Skeletal muscle cell (primary cell): ENCODE results near the gene SNX21.
"Not testable (repeated sequence)": the region's sequence is repeated elsewhere in the genome, so short reads cannot be mapped to it uniquely, and the experiment has no call there.

Experiments
- DNase-seq: peaks from one replicate; pipeline ENCODE4 v3.0.0-alpha.2; 2010; ENCODE audit warnings: low read depth
- H3K4me3 ChIP-seq: 2 replicates; pipeline ENCODE4 v1.5.1; 2011; ENCODE audit warnings: low read depth, mild to moderate bottlenecking, control low read depth, low read length, moderate library complexity

SNX21 gene

GRCh38 chr20:45821947-45822346 is 11.7 kb upstream of the SNX21 start:
- no peak overlapping the region for H3K4me3 ChIP-seq
- no peak for DNase-seq

- no peak for DNase-seq
- H3K4me3 ChIP-seq, result peak overlapping the region; percentile 11
Measured at GRCh38 chr20:45822857-45823256, 10.7 kb upstream of the SNX21 start.

- H3K4me3 ChIP-seq, result no peak overlapping the region
Measured at GRCh38 chr20:45823949-45824835, 9.4 kb upstream of the SNX21 start.

DNA sequence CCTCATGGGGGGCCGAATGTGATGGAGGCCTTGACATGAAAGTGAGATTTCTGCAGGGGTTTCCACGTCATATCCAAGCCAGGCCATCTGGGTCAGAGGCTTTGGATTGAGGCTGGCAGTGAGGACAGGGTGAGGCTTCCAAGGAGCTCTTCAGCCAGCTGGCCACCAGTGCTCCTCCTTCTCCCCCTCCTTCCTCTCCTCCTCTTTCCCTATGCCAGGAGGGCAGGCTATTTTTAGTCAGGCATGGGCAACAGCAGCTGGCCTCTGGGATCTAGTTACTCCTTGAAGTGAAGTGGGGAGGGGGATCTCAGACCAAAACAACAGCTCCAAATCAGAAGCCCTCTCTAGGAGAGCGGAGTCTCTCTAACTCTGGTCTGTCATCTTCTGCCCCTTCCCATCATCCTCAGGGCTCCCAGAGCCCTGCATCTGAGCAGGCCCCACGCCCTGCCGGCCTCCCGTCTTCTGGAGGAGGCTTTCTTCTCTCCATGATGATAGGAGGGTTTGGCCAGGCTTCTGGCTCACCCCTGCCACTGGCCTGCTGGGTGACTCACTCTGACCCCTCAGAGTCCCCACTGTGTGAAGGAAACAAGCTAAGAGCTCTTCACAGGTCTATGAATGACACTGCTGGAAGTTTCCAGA is 7.1 kb upstream of the SNX21 start:
- DNase-seq, result no peak
- H3K4me3 ChIP-seq, result no peak overlapping the region

More at GRCh38 chr20:45823949-45824835, 9.4 kb upstream of the SNX21 start:
- no peak for DNase-seq

GRCh38 chr20:45827030-45827652 is 6.5 kb upstream of the SNX21 start, which contains the start of gene TNNC2:
TSS of gene TNNC2 (minus strand) at chr20:45827312. CDS start at chr20:45827248, 64 bp downstream.
- H3K4me3 ChIP-seq, result no peak within 1 kb of the TSS
- no peak for DNase-seq

DNA sequence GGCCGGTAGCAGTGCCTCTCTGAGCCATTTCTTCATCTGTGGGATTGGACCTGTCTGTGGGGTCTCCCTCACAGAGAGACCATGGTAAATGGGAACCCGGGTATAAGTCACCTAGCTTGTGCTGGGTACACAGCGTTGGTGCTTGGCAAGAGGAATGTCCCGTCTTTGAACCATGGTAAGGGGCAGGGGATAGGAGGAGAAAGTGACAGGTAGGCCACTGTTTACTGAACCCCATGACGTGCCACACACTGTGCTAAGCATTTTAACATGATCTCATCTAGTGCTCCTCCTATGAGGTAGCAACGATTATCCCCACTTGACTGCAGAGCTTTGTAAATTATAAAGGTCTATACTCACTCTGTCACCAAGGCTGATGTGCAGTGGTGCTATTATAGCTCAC is 5.9 kb upstream of the SNX21 start:
- DNase-seq, result no peak
- H3K4me3 ChIP-seq, result no peak overlapping the region

- no peak for DNase-seq
- H3K4me3 ChIP-seq, result no peak overlapping the region
Measured at GRCh38 chr20:45828589-45828988, 5.0 kb upstream of the SNX21 start.

DNA sequence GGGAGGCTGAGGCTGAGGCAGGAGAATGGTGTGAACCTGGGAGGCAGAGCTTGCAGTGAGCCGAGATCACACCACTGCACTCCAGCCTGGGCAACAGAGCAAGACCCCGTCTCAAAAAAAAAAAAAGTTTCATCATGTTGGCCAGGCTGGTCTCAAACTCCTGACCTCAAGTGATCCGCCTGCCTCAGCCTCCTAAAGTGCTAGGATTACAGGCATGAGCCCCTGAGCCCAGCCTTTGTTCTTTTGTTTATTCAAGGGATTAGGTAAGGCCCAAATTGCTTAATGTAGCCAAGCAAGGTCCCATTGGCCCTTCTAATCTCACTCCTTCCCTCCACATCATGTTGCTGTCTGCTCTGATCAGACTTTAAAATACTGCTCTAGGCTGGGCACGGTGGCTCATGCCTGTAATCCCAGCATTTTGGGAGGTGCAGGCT is 3.9 kb upstream of the SNX21 start:
- DNase-seq, H3K4me3 ChIP-seq: not testable (repeated sequence)

GRCh38 chr20:45832619-45833018 is 980 bp upstream of the SNX21 start:
- no peak for DNase-seq
- H3K4me3 ChIP-seq, result no peak overlapping the region

DNA sequence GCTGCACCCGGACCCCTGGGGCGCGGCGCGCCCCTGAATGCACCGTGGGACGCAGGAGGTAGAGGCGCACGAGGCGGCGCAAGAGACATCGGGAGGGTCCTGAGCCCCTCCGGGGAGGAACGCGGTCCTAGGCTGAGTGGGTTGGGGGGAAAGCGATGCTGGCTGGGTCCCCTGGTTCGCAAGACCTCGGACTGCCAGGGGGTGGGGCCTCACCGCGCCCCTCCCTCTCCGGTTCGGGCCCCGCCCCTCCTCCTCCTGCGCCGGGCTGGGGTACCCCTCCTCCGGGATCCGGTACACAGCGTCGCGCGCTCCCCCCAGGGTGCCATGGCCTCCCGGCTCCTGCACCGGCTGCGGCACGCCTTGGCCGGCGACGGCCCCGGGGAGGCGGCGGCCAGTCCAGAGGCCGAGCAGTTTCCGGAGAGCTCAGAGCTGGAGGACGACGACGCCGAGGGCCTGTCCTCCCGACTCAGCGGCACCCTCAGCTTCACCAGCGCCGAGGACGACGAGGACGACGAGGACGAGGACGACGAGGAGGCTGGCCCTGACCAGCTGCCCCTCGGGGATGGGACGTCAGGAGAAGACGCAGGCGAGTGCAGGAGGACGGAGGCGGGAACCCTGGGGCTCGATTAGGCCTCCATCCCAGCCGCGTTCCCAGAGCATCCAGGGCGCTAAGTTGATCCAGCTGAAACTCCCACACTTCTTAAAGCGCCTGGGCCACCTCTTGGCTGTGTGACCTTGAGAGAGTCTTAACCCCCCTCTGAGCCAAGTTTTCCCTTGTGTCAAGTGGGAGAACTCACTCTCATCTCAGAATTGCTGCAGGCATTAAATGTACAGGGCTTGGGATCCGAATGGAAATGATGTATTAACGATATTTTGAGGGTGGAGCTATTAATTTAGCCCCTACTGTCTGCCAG is 541 bp downstream of the SNX21 start:
- DNase-seq, result no peak

DNA sequence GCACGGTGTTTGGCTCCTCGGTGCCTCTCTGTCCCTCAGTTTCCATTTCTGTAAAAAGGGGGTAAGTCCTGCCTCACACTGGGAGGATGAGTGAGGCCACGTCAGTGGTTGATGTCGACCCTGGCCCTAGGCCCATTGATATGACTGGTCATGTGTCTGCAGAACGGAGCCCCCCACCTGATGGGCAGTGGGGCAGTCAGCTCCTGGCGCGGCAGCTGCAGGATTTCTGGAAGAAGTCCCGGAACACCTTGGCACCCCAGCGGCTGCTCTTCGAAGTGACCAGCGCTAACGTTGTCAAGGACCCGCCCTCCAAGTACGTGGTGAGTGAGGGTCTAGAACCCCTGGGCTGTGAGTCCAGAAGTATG is 1.2 kb downstream of the SNX21 start:
- peak overlapping the region; percentile 74 for H3K4me3 ChIP-seq
- no peak for DNase-seq

More for the DNA sequence above, 541 bp downstream of the SNX21 start:
- H3K4me3 ChIP-seq, result peak overlapping the region; percentile 74

DNA sequence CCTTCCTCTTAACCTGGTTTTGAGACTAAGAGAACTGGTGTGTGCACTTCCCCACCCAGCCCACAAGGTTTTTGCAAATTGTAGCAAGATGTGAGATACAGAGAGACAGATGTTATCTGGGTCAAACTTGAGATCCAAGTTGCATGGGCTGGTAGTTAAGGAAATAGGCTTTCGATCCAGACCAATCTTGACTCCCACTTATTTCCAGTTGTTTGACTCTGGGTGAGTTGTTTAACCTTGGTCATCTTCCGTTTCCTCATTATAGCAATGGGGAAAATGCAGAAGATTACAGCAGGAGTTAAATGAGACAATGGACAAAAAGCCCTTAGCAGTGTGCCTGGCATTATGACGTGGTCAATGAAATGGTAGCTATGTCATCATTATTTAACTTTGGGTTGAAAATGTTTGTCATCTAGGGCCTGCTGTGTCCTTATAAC is 1.7 kb downstream of the SNX21 start:
- DNase-seq, result no peak
- H3K4me3 ChIP-seq, result peak overlapping the region; percentile 74

- H3K4me3 ChIP-seq, result no peak overlapping the region
- no peak for DNase-seq
Measured at GRCh38 chr20:45835825-45836224, 2.2 kb downstream of the SNX21 start.

DNA sequence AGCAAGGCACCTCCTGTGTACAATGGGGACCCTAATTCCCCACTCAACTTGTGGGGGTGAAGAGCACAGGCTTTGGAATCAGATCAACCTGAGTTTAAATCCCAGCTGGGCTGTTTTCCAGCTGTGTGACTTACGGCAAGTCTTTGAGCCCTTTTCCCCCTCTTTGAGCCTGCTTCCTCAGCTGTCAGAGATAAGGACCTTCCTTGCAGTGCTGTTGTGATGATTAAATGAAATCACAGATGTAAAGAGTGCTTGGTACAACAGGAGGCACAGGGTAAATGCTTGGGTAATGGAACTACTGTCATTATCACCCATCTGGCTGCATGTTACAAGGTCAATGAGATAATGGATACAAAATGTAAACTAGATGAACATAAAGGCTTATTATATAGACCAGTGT is 3.2 kb downstream of the SNX21 start:
- H3K4me3 ChIP-seq, result no peak overlapping the region
- no peak for DNase-seq

GRCh38 chr20:45840700-45841198 is 7.2 kb downstream of the SNX21 start:
- no peak overlapping the region for H3K4me3 ChIP-seq
- DNase-seq, result no peak

GRCh38 chr20:45841407-45842129 is 8.0 kb downstream of the SNX21 start:
- no peak overlapping the region for H3K4me3 ChIP-seq
- DNase-seq, result no peak

DNA sequence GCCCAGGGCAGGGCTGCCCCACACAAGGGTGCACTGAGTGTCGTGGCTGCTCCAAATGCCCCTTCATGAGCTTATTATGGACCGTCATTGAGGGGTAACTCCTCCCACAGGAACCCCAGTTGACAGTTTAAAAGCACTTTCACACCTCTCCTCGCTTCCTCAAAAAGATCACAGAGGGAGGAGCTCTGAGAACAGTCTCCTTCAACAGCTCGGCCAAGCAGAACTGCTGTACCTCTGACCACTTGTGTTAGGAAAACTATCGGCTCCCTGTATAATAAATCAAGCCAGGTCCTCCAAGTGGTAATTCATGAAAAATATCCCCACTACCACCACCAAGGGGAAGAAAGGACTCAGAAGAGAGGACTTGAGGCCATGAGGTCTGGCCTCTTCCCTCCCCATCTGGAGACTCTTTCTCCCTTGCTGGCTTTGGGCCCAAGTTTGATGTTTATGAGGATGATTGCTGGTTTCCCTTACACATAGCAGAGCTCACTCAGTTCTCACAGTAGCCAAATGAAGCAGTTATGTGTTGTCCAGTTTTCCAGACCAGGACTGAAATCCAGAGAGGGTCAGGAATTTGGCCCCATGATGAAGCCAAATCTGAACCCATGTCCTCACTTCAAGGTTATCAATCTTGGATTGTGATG is 8.7 kb downstream of the SNX21 start:
- DNase-seq, result no peak
- H3K4me3 ChIP-seq, result no peak overlapping the region

- no peak overlapping the region for H3K4me3 ChIP-seq
- DNase-seq, result no peak
Measured at GRCh38 chr20:45843506-45843905, 9.9 kb downstream of the SNX21 start.
